ENCODE data around the gene SMAD7.
A peak's percentile ranks its signal among the peaks of the same experiment; 100 is the strongest.

SMAD7 gene

DNA sequence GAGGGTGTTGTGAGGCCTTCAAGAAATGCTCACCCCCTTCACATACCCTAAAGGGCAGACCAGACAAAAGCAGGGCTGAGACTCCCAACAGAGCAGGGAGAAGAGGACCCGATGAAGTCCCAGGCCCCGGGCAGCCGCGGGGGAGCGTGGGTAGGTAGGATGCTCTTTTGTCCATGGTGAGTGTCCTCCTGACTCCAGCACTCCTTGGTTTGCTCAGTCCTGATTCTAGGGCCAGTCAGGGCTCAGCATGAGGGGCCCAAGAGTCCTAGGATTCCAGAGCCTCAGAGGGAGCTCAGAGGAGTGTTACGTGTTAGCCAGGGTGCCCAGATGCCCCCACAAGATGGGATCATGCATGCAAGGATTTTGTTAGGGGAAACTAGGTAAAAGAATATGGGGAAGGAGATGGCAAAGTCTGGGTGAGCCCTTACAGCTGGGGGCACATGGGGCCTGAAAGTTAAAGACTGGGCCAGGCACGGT, 64.8 kb downstream of the SMAD7 start:
- intact Hi-C loops (cut with micrococcal nuclease) = no loop called here
- H3K36me3 Mint-ChIP-seq (ENCODE audit: low read depth) = no peaks in the 10 kb centered on the region
- no peak overlapping the region for H3K4me3 Mint-ChIP-seq
- peaks cover 48% of the 10 kb centered on the region for H3K4me1 Mint-ChIP-seq (ENCODE audit: low read depth)
- H3K27ac Mint-ChIP-seq = peak overlapping the region; percentile 60
- H3K9me3 Mint-ChIP-seq = no peaks in the 10 kb centered on the region
- peaks cover 13% of the 10 kb centered on the region for H3K27me3 Mint-ChIP-seq

DNA sequence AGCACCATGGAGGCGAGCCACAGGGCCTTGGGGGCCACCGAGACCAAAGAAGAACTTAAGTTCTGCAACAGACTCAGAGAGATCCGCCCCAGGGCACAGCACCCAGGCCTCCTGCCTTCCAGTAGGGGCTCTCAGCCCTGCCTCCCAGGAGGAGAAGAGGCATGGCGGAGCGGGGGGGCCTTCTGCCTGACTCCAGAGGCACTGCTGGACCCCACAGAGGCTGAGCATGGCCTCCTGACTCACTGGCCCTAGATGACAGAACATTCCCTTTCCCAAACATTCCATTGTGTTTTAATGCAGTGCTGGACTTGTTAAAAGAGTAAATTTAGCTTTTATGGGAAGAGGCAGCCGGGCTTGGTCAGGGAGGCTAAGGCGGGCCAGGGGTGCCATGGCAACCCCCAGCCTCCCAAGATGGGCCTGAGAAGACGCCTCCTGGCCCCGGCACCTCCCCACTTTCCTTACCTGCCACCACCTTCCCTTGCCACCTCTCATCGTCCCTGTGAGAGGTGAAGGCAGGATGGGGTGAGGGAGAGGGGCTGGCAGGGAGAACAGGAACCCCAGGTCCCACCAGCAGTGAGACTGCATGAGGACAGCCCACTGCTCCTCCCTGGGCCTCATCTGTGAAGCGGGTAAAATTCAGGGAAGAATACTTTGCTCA, 65.4 kb downstream of the SMAD7 start:
- intact Hi-C loops (cut with micrococcal nuclease) = no loop called here
- H3K27ac Mint-ChIP-seq = peak overlapping the region; percentile 60
- H3K27me3 Mint-ChIP-seq = peaks cover 13% of the 10 kb centered on the region
- H3K9me3 Mint-ChIP-seq = no peaks in the 10 kb centered on the region
- no peaks in the 10 kb centered on the region for H3K36me3 Mint-ChIP-seq (ENCODE audit: low read depth)
- H3K4me3 Mint-ChIP-seq = no peak overlapping the region
- H3K4me1 Mint-ChIP-seq (ENCODE audit: low read depth) = peaks cover 47% of the 10 kb centered on the region

DNA sequence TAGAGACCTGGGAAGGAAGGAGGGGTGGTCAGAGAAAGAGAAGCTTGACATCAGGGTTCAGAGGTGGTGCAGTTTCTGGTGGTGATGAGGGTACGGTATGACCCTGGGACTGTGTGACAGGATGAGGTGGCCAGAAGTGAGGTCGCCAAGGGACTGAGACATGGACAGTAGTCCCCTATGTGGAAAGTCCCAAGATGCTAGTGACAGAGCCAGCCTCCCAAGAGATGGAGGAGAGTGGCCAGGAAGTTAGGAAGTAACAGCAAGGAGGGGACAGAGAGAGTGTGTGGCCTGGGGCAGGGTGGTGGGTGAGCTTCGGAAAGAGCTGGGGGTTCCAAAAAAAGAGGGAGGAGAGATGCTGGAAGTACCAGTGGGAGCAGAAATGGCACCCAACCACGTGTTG, 66.0 kb downstream of the SMAD7 start:
- H3K36me3 Mint-ChIP-seq (ENCODE audit: low read depth) = no peaks in the 10 kb centered on the region
- no peaks in the 10 kb centered on the region for H3K9me3 Mint-ChIP-seq
- no peak overlapping the region for H3K4me3 Mint-ChIP-seq
- intact Hi-C loops (cut with micrococcal nuclease) = no loop called here
- peaks cover 53% of the 10 kb centered on the region for H3K4me1 Mint-ChIP-seq (ENCODE audit: low read depth)
- H3K27me3 Mint-ChIP-seq = peaks cover 13% of the 10 kb centered on the region
- peak overlapping the region; percentile 60 for H3K27ac Mint-ChIP-seq

DNA sequence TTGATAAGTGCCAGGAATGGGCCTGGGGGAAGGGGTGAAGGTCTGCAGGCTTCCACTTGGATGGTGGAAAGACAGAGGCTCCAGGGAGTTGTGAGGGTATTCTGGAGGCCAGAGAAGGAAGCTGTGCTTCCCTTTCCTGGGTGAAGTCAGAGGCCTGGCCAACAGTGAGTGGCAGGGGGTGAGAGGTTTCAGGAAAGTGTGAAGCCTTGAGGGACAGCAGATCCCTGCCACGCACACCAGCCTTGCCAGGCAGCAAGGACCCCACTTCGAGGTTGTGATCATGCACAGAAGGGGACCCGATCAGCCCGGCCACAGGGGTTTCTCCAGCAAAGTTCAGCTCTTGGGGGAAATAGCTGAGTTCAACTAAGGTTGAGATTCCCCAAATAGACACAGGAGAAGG, 66.5 kb downstream of the SMAD7 start:
- Mint-ChIP-seq H3K9me3 (no peaks in the 10 kb centered on the region), H3K27me3 (peaks cover 13% of the 10 kb centered on the region), H3K4me3 (no peak overlapping the region), H3K4me1 (ENCODE audit: low read depth) (peaks cover 54% of the 10 kb centered on the region), H3K36me3 (ENCODE audit: low read depth) (no peaks in the 10 kb centered on the region), H3K27ac (peak overlapping the region; percentile 60)
- intact Hi-C loops (cut with micrococcal nuclease) = no loop called here

DNA sequence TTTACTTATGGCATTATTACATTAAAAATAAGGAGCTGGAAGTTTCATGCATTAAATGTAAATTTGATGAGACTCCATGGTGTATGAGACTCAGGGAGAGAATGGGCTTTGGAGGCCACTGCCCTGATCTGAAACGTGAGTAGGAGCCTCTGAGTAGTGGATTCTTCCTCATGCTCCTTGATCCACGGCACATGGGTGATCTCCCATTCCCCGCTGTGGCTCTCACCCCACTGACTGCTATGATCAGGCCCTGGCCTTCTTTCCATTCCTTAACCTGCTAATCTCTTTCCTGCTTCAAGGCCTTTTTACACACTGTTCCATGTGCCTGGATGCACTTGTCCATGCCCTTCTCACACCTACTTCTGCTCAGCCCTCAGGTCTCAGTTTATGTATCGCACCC, 68.4 kb downstream of the SMAD7 start:
- H3K9me3 Mint-ChIP-seq = no peaks in the 10 kb centered on the region
- no peaks in the 10 kb centered on the region for H3K36me3 Mint-ChIP-seq (ENCODE audit: low read depth)
- intact Hi-C loops (cut with micrococcal nuclease) = no loop called here
- H3K4me1 Mint-ChIP-seq (ENCODE audit: low read depth) = peaks cover 47% of the 10 kb centered on the region
- no peak overlapping the region for H3K4me3 Mint-ChIP-seq
- H3K27me3 Mint-ChIP-seq = peaks cover 11% of the 10 kb centered on the region
- H3K27ac Mint-ChIP-seq = no peak overlapping the region

DNA sequence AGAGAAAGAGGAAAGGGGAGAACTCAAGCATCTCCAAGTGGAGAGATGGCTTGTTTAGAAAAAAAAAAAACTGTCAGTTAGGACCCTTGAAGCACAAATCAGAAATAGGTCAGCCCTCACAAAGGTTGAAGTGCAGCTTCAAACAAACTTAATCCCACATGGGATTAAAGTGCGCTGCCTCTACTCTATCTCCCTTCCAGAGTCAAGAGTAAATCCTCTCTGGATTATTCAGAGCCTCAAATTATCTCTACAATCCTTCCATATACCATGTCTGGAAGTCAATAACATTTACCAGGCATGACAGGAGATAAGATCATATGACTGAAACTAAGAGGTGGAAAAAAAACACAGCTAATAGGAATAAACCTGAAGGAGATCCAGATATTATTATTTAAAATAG, 69.8 kb downstream of the SMAD7 start:
- Mint-ChIP-seq H3K27me3 (peaks cover 11% of the 10 kb centered on the region), H3K4me3 (no peak overlapping the region), H3K27ac (no peak overlapping the region), H3K36me3 (ENCODE audit: low read depth) (no peaks in the 10 kb centered on the region), H3K4me1 (ENCODE audit: low read depth) (peaks cover 52% of the 10 kb centered on the region), H3K9me3 (no peaks in the 10 kb centered on the region)
- intact Hi-C loops (cut with micrococcal nuclease) = no loop called here

DNA sequence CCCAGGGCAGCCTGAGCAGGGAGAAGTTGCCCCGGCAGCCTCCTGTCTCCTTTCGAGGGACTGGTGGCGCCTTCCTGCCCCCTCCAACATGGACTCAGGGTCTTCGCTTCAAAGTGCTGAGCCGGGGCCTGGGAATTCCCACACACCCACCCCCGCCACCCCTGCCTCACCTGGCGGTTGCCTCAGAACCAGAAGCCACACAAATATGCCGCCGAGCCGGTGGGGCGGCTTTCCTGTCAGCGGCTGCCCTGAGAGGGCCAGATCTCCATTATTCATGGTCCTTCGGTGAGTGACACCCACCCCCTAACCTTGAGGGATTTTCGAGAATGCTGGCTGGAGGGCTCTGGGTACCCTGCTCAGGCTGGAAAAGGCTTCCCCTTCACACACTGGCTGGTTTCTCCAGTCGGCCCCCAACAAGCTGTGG, 71.7 kb downstream of the SMAD7 start:
- peaks cover 10% of the 10 kb centered on the region for H3K27me3 Mint-ChIP-seq
- peaks cover 50% of the 10 kb centered on the region for H3K4me1 Mint-ChIP-seq (ENCODE audit: low read depth)
- no peaks in the 10 kb centered on the region for H3K9me3 Mint-ChIP-seq
- no peak overlapping the region for H3K4me3 Mint-ChIP-seq
- peak overlapping the region; percentile 28 for H3K27ac Mint-ChIP-seq
- intact Hi-C loops (cut with micrococcal nuclease) = no loop called here
- no peaks in the 10 kb centered on the region for H3K36me3 Mint-ChIP-seq (ENCODE audit: low read depth)

DNA sequence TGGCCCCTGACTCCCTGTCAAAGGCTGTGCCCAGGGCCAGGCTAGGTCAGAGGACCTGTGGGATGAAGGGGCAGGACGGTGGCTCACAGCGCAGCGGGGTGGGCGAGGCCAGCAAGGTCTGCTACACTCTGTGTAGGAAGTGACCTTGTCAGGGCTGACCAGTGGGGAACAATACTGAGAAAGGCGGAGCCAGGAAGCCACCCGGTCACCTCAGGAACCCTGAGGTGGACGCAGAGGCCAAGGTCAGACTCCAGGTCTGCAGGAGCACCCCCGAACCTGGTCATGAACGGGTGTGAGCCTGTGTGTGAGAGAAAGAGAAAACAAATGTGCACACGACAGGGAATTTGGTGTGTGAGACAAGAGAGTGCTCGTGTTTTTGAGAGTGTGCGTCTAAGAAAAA, 72.3 kb downstream of the SMAD7 start:
- H3K9me3 Mint-ChIP-seq = no peaks in the 10 kb centered on the region
- peaks cover 52% of the 10 kb centered on the region for H3K4me1 Mint-ChIP-seq (ENCODE audit: low read depth)
- H3K4me3 Mint-ChIP-seq = no peak overlapping the region
- peaks cover 10% of the 10 kb centered on the region for H3K27me3 Mint-ChIP-seq
- intact Hi-C loops (cut with micrococcal nuclease) = no loop called here
- peak overlapping the region; percentile 28 for H3K27ac Mint-ChIP-seq
- no peaks in the 10 kb centered on the region for H3K36me3 Mint-ChIP-seq (ENCODE audit: low read depth)

DNA sequence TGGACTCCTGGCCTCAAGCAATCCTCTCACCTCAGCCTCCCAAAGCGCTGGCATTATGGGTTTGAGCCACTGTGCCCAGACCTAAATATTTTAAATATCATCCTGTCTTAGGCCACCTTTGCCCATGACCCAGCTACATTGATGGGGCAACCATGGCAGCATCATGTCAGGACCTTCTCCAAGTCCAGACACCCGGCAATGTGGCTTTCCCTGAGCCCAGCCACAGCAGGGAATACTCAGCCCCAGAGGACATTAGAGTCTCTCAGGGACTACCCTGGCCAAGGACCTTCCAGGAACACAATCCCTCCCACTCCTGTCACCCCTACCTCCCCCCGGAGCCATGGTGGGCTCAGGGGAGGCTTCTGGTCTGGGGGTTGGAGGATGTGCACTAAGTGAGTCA, 72.8 kb downstream of the SMAD7 start:
- no peaks in the 10 kb centered on the region for H3K9me3 Mint-ChIP-seq
- peak overlapping the region; percentile 28 for H3K27ac Mint-ChIP-seq
- H3K4me3 Mint-ChIP-seq = no peak overlapping the region

DNA sequence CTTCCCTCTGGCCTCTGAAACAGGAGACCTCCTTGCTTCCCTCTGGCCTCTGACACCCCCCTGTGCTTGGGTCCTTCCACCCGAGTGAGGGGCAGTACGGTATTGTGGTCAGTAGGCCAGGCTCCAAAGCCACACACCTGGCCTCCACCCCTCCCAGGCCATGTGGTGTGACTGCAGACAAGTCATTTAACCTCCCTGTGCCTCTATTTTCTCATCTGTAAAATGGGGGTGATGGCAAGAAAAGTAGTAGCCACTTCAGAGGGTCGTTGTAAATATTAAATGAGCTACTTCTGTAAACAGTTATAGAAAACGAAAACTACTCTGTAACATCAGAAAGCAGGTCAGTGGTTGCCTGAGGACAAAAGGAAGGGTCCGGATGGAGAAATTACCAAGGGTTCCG, 74.2 kb downstream of the SMAD7 start:
- no peak overlapping the region for H3K4me3 Mint-ChIP-seq
- no peak overlapping the region for H3K27ac Mint-ChIP-seq
- intact Hi-C loops (cut with micrococcal nuclease) = no loop called here
- peaks cover 60% of the 10 kb centered on the region for H3K4me1 Mint-ChIP-seq (ENCODE audit: low read depth)
- H3K27me3 Mint-ChIP-seq = peaks cover 10% of the 10 kb centered on the region
- no peaks in the 10 kb centered on the region for H3K9me3 Mint-ChIP-seq
- no peaks in the 10 kb centered on the region for H3K36me3 Mint-ChIP-seq (ENCODE audit: low read depth)

More for the DNA sequence above, 72.8 kb downstream of the SMAD7 start:
- H3K27me3 Mint-ChIP-seq = peaks cover 10% of the 10 kb centered on the region
- H3K36me3 Mint-ChIP-seq (ENCODE audit: low read depth) = no peaks in the 10 kb centered on the region
- intact Hi-C loops (cut with micrococcal nuclease) = no loop called here
- H3K4me1 Mint-ChIP-seq (ENCODE audit: low read depth) = peaks cover 52% of the 10 kb centered on the region

DNA sequence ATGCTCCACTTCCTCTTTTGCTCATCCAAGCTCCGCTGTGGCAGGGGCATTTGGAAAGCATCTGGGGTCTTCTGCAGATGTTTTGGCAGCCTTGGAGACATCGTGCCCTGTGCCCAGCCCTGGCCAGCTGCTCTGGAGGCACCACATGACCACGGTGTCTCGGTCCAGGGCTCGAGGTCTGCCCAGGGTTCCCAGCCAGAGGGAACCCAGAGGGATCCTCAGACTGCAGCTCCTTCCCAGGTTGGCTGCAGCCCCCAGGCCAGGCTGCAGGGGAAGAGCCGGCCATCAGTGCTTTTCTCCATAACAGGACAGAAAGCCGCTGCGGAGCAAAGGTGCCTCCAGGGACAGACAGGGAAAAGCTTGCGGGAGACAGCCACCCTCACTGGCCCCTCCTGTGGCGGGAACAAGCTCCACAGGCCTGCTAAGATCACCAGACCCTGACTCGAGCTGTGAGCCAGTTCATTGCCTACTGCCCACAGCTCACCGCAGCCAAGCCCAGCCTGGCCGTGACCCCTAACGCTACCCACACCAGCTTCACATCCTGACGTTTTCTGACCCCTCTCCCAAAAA, 74.7 kb downstream of the SMAD7 start:
- Mint-ChIP-seq H3K27me3 (peaks cover 10% of the 10 kb centered on the region), H3K4me1 (ENCODE audit: low read depth) (peaks cover 65% of the 10 kb centered on the region), H3K9me3 (no peaks in the 10 kb centered on the region), H3K4me3 (no peak overlapping the region), H3K36me3 (ENCODE audit: low read depth) (no peaks in the 10 kb centered on the region), H3K27ac (no peak overlapping the region)
- intact Hi-C loops (cut with micrococcal nuclease) = no loop called here

DNA sequence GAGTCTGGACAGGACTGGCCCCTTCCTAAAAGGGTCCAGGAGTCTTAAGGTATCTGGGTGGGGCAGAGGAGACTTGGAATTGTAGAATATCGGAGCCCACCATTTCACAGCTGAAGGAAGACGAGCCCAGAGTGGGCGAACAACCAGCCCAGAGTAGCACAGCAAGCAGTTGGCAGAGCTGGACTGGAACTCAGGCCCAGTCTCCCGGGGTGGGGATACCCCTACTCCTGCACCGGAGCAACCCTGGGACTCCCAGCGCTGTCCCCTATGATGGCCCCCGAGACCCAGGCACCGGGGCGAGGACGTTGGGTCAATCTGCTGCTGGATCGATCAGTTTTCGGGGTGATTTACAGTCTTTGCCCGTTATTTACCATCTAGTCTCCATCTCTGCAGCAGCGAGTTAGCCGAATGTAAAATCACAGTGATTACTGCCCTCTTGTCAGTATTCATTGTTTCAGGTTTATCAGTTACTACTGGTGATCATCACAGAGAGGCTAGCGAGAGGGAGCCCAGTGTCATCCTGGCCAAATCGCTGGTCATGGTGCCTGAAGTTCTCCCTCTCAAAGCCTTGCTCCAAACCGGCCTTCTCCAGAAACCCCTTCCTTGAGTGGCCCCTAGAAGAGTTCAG, 75.3 kb downstream of the SMAD7 start:
- Mint-ChIP-seq H3K4me1 (ENCODE audit: low read depth) (peaks cover 64% of the 10 kb centered on the region), H3K27me3 (peaks cover 10% of the 10 kb centered on the region), H3K4me3 (no peak overlapping the region), H3K9me3 (no peaks in the 10 kb centered on the region), H3K27ac (peak overlapping the region; percentile 75), H3K36me3 (ENCODE audit: low read depth) (no peaks in the 10 kb centered on the region)
- intact Hi-C loops (cut with micrococcal nuclease) = no loop called here

DNA sequence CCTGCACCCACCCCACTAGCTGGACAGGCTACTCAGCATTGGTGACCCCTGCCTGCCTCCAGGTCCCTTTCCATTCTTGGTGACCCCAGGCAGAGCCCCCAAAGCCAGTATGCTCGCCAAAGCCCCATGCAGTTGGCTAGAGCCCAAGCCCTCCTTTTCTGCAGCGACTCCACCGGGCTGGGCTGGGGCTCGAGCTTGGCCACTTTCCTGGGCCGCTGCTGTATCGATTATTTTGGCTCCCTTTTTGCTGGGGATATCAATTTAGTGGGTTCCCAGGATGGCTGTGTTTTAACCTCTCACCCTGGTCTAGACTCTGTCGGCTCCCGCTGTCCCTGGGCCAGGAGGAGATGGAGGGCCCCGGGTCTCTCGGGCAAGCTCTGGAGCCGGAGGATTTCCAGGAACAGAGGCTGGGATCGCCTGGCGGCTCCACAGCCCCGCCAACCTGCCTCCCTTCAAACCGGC, 76.0 kb downstream of the SMAD7 start:
- Mint-ChIP-seq H3K36me3 (ENCODE audit: low read depth) (no peaks in the 10 kb centered on the region), H3K27ac (peak overlapping the region; percentile 75)

DNA sequence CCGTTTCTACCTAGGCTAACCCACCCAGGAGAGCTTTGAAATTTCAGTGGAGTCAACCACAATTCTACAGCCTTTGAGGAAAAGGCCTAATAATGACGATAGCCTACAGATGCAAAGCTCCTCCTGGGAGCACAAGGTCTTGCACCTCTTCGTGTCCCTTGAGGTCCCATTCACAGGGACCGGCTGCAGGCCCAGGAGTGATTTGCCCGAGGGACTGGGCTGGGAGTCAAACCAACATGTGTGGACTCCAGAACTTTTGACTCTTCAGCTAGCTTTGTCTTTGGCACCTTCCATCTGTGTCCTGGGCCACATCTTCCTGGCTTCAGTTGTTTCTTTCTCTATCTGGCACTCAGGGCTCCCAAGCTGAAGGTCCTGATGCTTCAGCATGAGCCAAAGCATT, 76.5 kb downstream of the SMAD7 start:
- intact Hi-C loops (cut with micrococcal nuclease) = no loop called here
- no peak overlapping the region for H3K4me3 Mint-ChIP-seq
- no peaks in the 10 kb centered on the region for H3K36me3 Mint-ChIP-seq (ENCODE audit: low read depth)
- H3K9me3 Mint-ChIP-seq = no peaks in the 10 kb centered on the region
- H3K27ac Mint-ChIP-seq = peak overlapping the region; percentile 75
- H3K27me3 Mint-ChIP-seq = peaks cover 10% of the 10 kb centered on the region
- H3K4me1 Mint-ChIP-seq (ENCODE audit: low read depth) = peaks cover 68% of the 10 kb centered on the region

More for the DNA sequence above, 76.0 kb downstream of the SMAD7 start:
- Mint-ChIP-seq H3K4me1 (ENCODE audit: low read depth) (peaks cover 64% of the 10 kb centered on the region), H3K27me3 (peaks cover 10% of the 10 kb centered on the region), H3K4me3 (no peak overlapping the region), H3K9me3 (no peaks in the 10 kb centered on the region)
- intact Hi-C loops (cut with micrococcal nuclease) = no loop called here
